PC-3 (cell line): ENCODE data around the gene PRM3. TPM values are rescaled to one million over a fixed set of nuclear protein-coding genes. Genes with fewer than 3 reads are reported as not detected.

Experiments
- ATAC-seq: fragments of 200-7000 bp; cut with Tn5 transposase; 2 replicates; pipeline ENCODE4 v1.9.1; 2020; ENCODE audit warnings: mild to moderate bottlenecking, moderate library complexity
- BruUV-seq: library from RNA; stranded (reverse); fragments of 400-500 nt; replicated peaks from 2 replicates; lab custom pipeline; 2021; lab: Mats Ljungman, UMichigan
- CTCF ChIA-PET: fragments of 300-600 bp; sonication (Branson Sonifier 250); formaldehyde crosslinking; loops from one replicate; lab custom pipeline; 2022; ENCODE audit warnings: antibody characterized with exemption; lab: Charles Lee
- POLR2A ChIA-PET: fragments of 300-600 bp; sonication (Branson Sonifier 250); formaldehyde crosslinking; loops from one replicate; lab custom pipeline; 2022; ENCODE audit warnings: antibody characterized with exemption; ENCODE audit not compliant: unreplicated experiment; lab: Charles Lee
- DNase-seq: peaks from one replicate; pipeline ENCODE4 v3.0.0-alpha.2; 2015
- H2AFZ ChIP-seq: fragments of 300-600 bp; sonication (generic); 2 replicates; pipeline ENCODE4 v1.6.0; 2016; ENCODE audit warnings: antibody characterized with exemption, low read length
- H3F3A ChIP-seq: fragments of 300-600 bp; sonication (generic); one replicate; pipeline ENCODE4 v1.6.0; 2017; ENCODE audit warnings: antibody characterized with exemption, low read length, control low read depth, mild to moderate bottlenecking; ENCODE audit not compliant: unreplicated experiment
- H3K27ac ChIP-seq: fragments of 300-600 bp; sonication (generic); 2 replicates; pipeline ENCODE4 v1.5.1; 2016; ENCODE audit warnings: mild to moderate bottlenecking, low read length
- H3K27me3 ChIP-seq: fragments of 300-600 bp; sonication (generic); 2 replicates; pipeline ENCODE4 v1.6.1; 2016; ENCODE audit warnings: low read length, mixed read lengths
- H3K36me3 ChIP-seq: fragments of 300-600 bp; sonication (generic); 2 replicates; pipeline ENCODE4 v1.6.1; 2016; ENCODE audit warnings: low read depth, mixed run types, low read length, mixed read lengths
- H3K4me1 ChIP-seq: fragments of 300-600 bp; sonication (generic); 2 replicates; pipeline ENCODE4 v1.5.1; 2016; ENCODE audit warnings: low read length; ENCODE audit not compliant: insufficient read depth
- H3K4me2 ChIP-seq: fragments of 300-600 bp; sonication (generic); 2 replicates; pipeline ENCODE4 v1.6.0; 2016; ENCODE audit warnings: low read length
- H3K4me3 ChIP-seq: fragments of 300-600 bp; sonication (generic); 2 replicates; pipeline ENCODE4 v1.5.1; 2016; ENCODE audit warnings: mild to moderate bottlenecking, low read length, mixed read lengths
- H3K79me2 ChIP-seq: fragments of 300-600 bp; sonication (generic); 2 replicates; pipeline ENCODE4 v1.6.1; 2017; ENCODE audit warnings: low read length, mixed read lengths
- H3K9ac ChIP-seq: fragments of 300-600 bp; sonication (generic); 2 replicates; pipeline ENCODE4 v1.6.0; 2016; ENCODE audit warnings: mild to moderate bottlenecking, low read length
- H3K9me2 ChIP-seq: fragments of 300-600 bp; sonication (generic); replicated peaks from 2 replicates; pipeline ENCODE4 v1.6.1; 2016; ENCODE audit warnings: mixed run types, low read length, mixed read lengths
- H3K9me3 ChIP-seq: fragments of 300-600 bp; sonication (generic); 2 replicates; pipeline ENCODE4 v1.6.1; 2016; ENCODE audit warnings: low read length, mixed read lengths
- H4K20me1 ChIP-seq: fragments of 300-600 bp; sonication (generic); 2 replicates; pipeline ENCODE4 v1.6.1; 2016; ENCODE audit warnings: low read length, mixed read lengths
- CTCF ChIP-seq: fragments of 300-600 bp; sonication (generic); conservative IDR thresholded peaks from 2 replicates; pipeline ENCODE4 v1.5.1; 2017; ENCODE audit warnings: antibody characterized with exemption, low read depth, mild to moderate bottlenecking, low read length
- EZH2 ChIP-seq: fragments of 300-600 bp; sonication (generic); IDR thresholded peaks from one replicate; pipeline ENCODE4 v1.6.1; 2017; ENCODE audit warnings: antibody characterized with exemption, mild to moderate bottlenecking, low read length; ENCODE audit not compliant: unreplicated experiment
- EZH2phosphoT487 ChIP-seq: fragments of 300-600 bp; sonication (generic); IDR thresholded peaks from 2 replicates; pipeline ENCODE4 v1.6.1; 2018; ENCODE audit warnings: mild to moderate bottlenecking, antibody characterized with exemption, low read length, borderline replicate concordance
- intact Hi-C: fragments of 100-400 bp; cut with micrococcal nuclease; formaldehyde crosslinking; loops from 2 replicates; pipeline ENCODE4 v1.9.0; 2023
- total RNA-seq: library from RNA; depleted of rRNA; stranded (reverse); fragments of >200 nt; gene quantifications from 2 replicates; pipeline ENCODE4 v1.2.3, GENCODE V29; 2014

Gene PRM3
- total RNA-seq, 1 experiment from 2014 or later: not detected

- ChIA-PET CTCF (no interaction called here), POLR2A (no interaction called here)
- Histone ChIP-seq H2AFZ (no peak overlapping the region), H3K79me2 (no peaks in the 10 kb centered on the region), H3K4me1 (peaks cover 8% of the 10 kb centered on the region; the same call in 1 of the 2 replicates), H3F3A (no peaks in the 10 kb centered on the region), H3K27me3 (no peaks in the 10 kb centered on the region), H3K4me3 (no peak overlapping the region), H3K4me2 (no peak overlapping the region), H4K20me1 (no peaks in the 10 kb centered on the region), H3K9ac (no peak overlapping the region), H3K27ac (no peak overlapping the region), H3K9me3 (no peaks in the 10 kb centered on the region), H3K9me2 (no peaks in the 10 kb centered on the region), H3K36me3 (no peaks in the 10 kb centered on the region)
- DNase-seq (no peak), ATAC-seq (no peak)
- TF ChIP-seq EZH2: no peak
- no peak for TF ChIP-seq CTCF
- no peak for TF ChIP-seq EZH2phosphoT487
- intact Hi-C loops: no loop called here
- BruUV-seq: no TSS peak
Observed at GRCh38 chr16:11308493-11309283, 35.3 kb upstream of the PRM3 start.

GRCh38 chr16:11307639-11308492 lies 34.4 kb upstream of the PRM3 start:
- H3K4me3 ChIP-seq: no peak overlapping the region
- no peak overlapping the region for H3K4me2 ChIP-seq
- H3F3A ChIP-seq: no peaks in the 10 kb centered on the region
- H3K9me3 ChIP-seq: no peaks in the 10 kb centered on the region
- DNase-seq (no peak), ATAC-seq (no peak)
- intact Hi-C loops: no loop called here
- no peaks in the 10 kb centered on the region for H3K9me2 ChIP-seq
- no peaks in the 10 kb centered on the region for H4K20me1 ChIP-seq
- no peak overlapping the region for H3K27ac ChIP-seq
- no peaks in the 10 kb centered on the region for H3K27me3 ChIP-seq
- no peak overlapping the region for H3K9ac ChIP-seq
- ChIA-PET CTCF (no interaction called here), POLR2A (no interaction called here)
- peaks cover 6% of the 10 kb centered on the region; the same call in 1 of the 2 replicates for H3K4me1 ChIP-seq
- no peaks in the 10 kb centered on the region for H3K79me2 ChIP-seq
- TF ChIP-seq EZH2phosphoT487 (no peak), EZH2 (no peak), CTCF (no peak)
- H2AFZ ChIP-seq: no peak overlapping the region
- no TSS peak for BruUV-seq
- H3K36me3 ChIP-seq: no peaks in the 10 kb centered on the region
